GM12892 (cell line): ENCODE results near the gene HTR7.
"Not testable (repeated sequence)": the region's sequence is repeated elsewhere in the genome, so short reads cannot be mapped to it uniquely, and the experiment has no call there.

Experiments used
- DNase-seq: peaks from one replicate; pipeline ENCODE4 v3.0.0; 2011; ENCODE audit not compliant: insufficient read length
- FAIRE-seq: peaks from 2 replicates; lab custom pipeline; 2011; peaks lifted over from hg19 to GRCh38; lab: Jason Lieb, UNC
- POLR2A ChIP-seq: IDR thresholded peaks from 2 replicates; pipeline ENCODE4 v1.6.1; 2011; ENCODE audit warnings: low read depth, low read length, control low read depth
- POLR2AphosphoS5 ChIP-seq: IDR thresholded peaks from 2 replicates; pipeline ENCODE4 v1.6.1; 2011; ENCODE audit warnings: low read depth, low read length, control low read depth
- TAF1 ChIP-seq: IDR thresholded peaks from 2 replicates; pipeline ENCODE4 v1.6.1; 2011; ENCODE audit warnings: low read depth, mild to moderate bottlenecking, control low read depth, low read length, borderline replicate concordance

Gene HTR7

GRCh38 chr10:90818736-90819135, 39.1 kb downstream of the HTR7 start:
- TF ChIP-seq POLR2AphosphoS5, result no peak
- TF ChIP-seq POLR2A, result no peak
- no peak for TF ChIP-seq TAF1
- FAIRE-seq (no peak), DNase-seq (no peak)

GRCh38 chr10:90817128-90817889, 40.5 kb downstream of the HTR7 start:
- DNase-seq (no peak), FAIRE-seq (no peak)
- TF ChIP-seq POLR2A (no peak), TAF1 (no peak)

GRCh38 chr10:90816466-90816865, 41.4 kb downstream of the HTR7 start:
- no peak for TF ChIP-seq POLR2A
- no peak for TF ChIP-seq TAF1
- FAIRE-seq (no peak), DNase-seq (no peak)

- no peak for DNase-seq
- TF ChIP-seq TAF1, result no peak
- TF ChIP-seq POLR2A, result no peak
- no peak for TF ChIP-seq POLR2AphosphoS5
- FAIRE-seq, result no peak
Measured at GRCh38 chr10:90813594-90814365, 44.1 kb downstream of the HTR7 start.

GRCh38 chr10:90807106-90807505, 50.7 kb downstream of the HTR7 start:
- not testable (repeated sequence) for DNase-seq, FAIRE-seq

- FAIRE-seq, result no peak
- TF ChIP-seq POLR2AphosphoS5, result no peak
- TF ChIP-seq TAF1, result no peak
- no peak for TF ChIP-seq POLR2A
- no peak for DNase-seq
Measured at GRCh38 chr10:90806677-90807076, 51.2 kb downstream of the HTR7 start.

- DNase-seq (no peak), FAIRE-seq (no peak)
- TF ChIP-seq POLR2AphosphoS5, result no peak
- TF ChIP-seq TAF1, result no peak
- TF ChIP-seq POLR2A, result no peak
Measured at GRCh38 chr10:90805206-90805605, 52.6 kb downstream of the HTR7 start.

GRCh38 chr10:90804354-90804753, 53.5 kb downstream of the HTR7 start:
- FAIRE-seq (no peak), DNase-seq (no peak)
- TF ChIP-seq POLR2AphosphoS5 (no peak), POLR2A (no peak), TAF1 (no peak)

- no peak for TF ChIP-seq TAF1
- TF ChIP-seq POLR2AphosphoS5, result no peak
- TF ChIP-seq POLR2A, result no peak
- DNase-seq (no peak), FAIRE-seq (no peak)
Measured at GRCh38 chr10:90801608-90802007, 56.2 kb downstream of the HTR7 start.

- no peak for TF ChIP-seq TAF1
- no peak for TF ChIP-seq POLR2AphosphoS5
- TF ChIP-seq POLR2A, result no peak
- FAIRE-seq (no peak), DNase-seq (no peak)
Measured at GRCh38 chr10:90800232-90800796, 57.5 kb downstream of the HTR7 start.

- FAIRE-seq, result no peak
- TF ChIP-seq TAF1 (no peak), POLR2A (no peak), POLR2AphosphoS5 (no peak)
- DNase-seq, result no peak
Measured at GRCh38 chr10:90799172-90799571, 58.7 kb downstream of the HTR7 start.

GRCh38 chr10:90798482-90798881, 59.4 kb downstream of the HTR7 start:
- no peak for DNase-seq
- FAIRE-seq, result no peak
- TF ChIP-seq POLR2A (no peak), POLR2AphosphoS5 (no peak), TAF1 (no peak)
